Measurements from ENCODE around the gene IL9.
"Not testable (repeated sequence)": the region's sequence is repeated elsewhere in the genome, so short reads cannot be mapped to it uniquely, and the experiment has no call there.

IL9 gene

GRCh38 chr5:135867599-135867998 is 28.0 kb downstream of the IL9 start:
- no peak for DNase-seq

DNA sequence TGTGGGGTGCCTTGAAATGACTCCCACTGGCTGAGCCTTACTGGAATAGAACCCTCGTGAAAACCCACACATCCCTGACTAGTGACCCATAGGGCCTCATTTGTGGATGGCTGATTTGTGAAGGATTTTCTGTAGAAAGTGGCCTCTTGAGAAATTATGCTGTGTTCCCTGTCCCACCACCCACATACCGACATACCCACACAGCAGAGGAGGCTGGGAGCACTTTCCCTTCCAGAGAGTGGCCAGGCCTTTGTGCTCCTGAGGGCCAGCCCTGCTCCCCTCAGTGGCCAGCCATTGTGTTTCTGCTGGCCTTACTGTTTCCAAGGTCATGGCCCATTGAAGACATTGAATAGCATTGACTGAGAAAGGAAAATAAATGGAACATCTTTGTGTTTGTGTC is 29.6 kb downstream of the IL9 start:
- DNase-seq, result no peak

DNA sequence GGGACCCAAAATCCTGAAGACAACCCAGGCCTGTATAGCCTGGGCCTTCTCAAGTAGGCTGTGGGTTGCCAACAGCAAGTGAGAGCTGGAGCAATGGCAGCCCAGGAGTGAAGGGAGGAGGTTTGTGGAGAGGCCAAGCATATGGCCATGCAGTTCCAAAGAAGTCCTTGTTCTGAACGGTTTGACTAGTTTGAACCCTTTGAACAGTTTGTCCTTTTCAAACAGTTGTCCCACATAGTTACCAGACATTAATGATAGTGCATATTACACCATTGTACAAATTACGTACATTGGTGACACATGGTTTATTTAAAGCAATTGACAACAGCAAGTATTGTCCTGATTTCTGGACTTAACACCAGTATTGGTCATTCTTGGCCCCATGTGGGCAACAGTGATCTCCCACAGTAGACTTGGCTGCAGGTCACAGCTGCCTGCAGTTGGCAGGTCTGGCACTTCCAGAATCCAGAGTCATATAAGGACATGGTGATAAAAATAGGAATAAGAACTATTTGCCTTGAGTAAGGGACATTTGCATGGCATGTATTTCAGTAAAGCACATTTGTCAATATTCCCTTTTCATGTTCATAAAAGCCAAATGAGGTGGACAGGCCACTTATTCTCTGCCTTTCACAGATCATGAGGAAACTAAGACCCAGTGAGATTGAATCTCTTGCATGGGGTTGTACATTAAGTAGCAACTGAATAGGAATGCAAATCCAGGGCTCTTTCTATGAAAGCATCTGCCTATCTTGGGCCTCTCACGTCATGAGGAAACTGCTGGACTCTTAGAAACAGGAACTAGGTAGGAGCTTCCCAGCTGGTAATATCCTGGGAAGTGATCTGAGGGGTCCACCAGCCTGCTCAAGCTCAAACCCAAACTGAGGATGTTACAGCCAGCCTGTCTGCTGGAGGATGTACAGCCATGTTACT is 30.9 kb downstream of the IL9 start:
- no peak for DNase-seq

GRCh38 chr5:135862744-135863143 is 32.9 kb downstream of the IL9 start:
- DNase-seq, result no peak

DNA sequence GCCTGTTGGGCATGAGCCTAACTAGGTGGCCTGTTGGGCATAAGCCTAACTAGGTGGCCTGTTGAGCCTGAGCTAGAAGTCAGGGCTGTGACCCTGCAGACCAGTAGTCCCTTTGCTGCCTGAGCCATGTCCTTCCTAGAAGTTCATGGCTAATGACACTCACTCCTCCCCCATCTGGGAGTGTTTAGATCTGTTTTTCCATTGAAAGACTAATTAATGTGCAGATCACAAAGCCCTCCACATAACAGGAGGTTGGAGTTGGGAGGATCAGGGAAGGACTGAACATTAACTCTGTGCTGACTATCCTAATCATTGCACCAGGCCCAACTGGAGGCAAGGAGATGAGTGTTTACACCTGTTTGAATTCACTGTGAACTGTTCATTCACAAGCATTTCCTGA is 33.6 kb downstream of the IL9 start:
- no peak for DNase-seq

- no peak for DNase-seq
Observed at GRCh38 chr5:135861641-135862040, 34.0 kb downstream of the IL9 start.

- DNase-seq, result no peak
Observed at GRCh38 chr5:135859641-135860040, 36.0 kb downstream of the IL9 start.

DNA sequence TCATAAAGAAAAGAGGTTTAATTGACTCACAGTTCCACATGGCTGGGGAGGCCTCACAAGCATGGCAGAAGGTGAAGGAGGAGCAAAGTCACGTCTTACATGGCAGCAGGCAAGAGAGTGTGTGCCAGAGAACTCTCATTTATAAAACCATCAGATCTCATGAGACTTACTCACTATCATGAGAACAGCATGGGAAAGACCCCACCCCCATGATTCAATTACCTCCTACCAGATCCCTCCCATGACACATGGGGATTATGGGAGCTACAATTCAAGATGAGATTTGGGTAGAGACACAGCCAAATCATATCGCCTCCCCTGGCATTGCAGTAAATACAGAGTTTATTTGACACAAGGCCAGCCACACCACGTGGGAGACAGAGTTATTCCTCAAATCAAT is 36.5 kb downstream of the IL9 start:
- not testable (repeated sequence) for DNase-seq

DNA sequence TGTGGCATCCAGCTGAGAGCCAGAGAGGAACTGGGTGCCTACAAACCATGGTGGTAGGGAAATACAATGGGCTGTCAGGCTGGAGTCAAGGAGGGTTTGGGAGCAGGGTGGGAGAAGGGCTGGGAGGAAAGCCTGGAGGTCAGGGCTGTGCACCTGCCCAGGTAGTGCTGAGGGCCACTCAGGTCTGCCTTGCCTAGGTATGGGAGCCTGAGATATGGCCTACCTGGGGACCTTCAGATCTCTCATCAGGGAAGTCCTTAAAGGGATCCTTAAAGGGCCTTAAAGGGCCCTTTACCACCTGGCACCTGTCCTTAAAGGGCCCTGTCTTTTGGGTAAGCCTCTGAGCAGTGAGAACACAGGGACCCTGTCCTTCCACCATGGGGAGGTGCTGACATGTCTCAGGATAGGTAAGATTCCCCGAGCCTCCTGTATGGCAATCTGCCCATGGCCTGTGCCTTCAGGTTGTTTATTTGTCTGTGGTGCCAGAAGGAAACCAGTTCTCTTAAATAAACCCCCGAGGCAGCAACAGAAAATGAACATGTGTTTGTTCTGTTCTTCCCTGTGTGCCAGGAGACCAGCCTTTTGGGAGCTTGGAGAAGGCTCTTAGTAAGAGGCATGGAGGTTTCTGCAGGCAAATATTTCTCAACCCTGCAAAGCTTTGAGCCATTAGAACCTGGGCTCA is 37.9 kb downstream of the IL9 start:
- no peak for DNase-seq

- no peak for DNase-seq
Observed at GRCh38 chr5:135851915-135852845, 43.5 kb downstream of the IL9 start.

DNA sequence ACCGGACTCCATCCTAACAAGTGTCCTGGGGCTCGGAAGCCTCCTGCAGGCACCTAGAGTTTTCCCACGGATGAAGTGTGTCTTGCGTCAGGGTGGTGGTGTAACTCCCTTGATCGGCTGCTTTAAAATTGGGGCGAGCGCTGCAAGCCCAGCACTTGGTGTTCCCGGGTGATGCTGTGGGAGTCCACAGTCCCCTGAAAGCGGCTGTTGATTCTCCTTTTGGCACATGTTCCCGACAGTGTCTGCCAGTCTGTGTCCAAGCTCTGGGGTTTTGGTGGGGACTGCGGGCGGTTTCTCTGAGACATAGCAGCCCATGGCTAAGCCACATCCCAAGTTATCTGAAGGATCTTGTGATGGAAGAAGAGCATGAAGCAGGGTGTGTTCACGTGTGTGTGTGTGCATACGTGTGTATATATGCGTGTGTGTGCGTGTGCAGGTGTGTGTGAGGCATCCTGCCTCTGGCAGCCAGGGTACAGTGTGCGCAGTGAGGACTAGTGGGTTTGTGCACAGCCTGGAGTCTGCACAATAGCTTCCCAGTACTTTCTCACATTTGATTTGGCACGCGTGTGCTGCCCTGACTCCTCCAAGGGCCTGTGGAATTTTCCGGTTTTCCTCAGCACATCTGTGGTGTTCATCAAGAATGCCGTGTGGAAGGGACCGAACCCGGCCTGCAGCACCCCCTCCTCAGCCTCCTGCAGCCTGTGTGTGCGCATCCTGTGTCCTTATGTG is 44.3 kb downstream of the IL9 start:
- no peak for DNase-seq

- DNase-seq, result no peak
Observed at GRCh38 chr5:135850671-135851070, 45.0 kb downstream of the IL9 start.

GRCh38 chr5:135850231-135850630 is 45.4 kb downstream of the IL9 start:
- DNase-seq, result no peak

GRCh38 chr5:135847976-135848375 is 47.7 kb downstream of the IL9 start:
- DNase-seq, result no peak

DNA sequence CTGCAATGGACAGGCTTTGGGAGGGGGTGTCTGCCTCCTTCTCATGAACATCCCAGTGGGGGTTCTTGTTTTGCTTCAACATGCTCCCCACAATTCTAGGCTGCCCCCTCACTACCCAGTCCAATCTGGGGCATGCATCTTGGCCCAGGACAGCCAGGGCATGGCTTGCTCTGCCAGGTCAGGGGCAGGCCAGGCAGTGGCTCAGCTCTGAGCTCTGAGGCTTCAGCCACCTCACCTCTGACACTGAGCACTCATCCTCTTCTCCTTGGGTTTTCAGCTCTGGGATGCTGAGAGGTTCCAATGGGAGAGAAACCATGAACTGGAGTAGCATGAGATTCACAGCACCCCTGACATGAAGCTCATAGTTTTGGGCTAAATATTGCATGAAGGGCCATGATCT is 49.3 kb downstream of the IL9 start:
- no peak for DNase-seq

DNA sequence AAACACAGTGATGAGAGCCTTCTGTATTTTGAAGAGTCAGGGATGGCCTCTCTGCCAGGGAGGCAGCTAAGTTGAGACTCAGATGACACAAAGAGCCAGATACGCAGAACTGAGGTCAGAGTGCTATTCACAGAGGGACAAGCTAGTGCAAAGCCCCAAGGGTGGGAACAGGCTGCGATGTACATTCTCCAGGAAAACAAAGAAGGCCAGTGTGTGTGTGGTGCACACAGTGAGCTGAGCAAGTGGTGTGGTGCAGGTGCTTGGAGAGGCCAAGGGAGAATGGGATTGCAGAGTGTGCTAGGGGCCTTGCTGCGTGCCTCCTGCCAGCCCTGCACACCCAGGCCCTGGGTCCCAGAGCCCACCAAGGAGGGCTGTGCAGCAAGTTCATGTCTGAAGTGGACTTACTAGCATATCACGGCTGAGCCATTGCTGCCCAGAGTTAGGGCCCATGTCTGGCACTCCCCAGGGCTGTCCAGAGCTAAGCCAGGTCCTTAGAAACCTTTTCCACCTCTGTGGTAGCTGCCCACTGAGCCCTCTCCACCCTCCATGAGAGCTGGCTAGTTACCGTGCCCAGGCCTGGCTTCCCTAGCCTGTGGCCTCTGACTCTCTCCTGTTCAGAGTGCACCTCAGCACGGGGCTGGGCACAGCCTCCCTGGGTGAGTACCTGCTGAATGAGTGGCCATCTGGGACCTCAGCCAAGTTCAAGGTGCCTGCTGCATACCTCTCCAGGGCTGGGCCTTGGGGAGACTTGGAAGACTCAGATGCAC is 51.9 kb downstream of the IL9 start:
- DNase-seq, result no peak

GRCh38 chr5:135842737-135843136 is 52.9 kb downstream of the IL9 start:
- no peak for DNase-seq
